ENCODE measurements around the gene KCNE4. TPM values are rescaled to one million over a fixed set of nuclear protein-coding genes. Genes with fewer than 3 reads are reported as not detected.

The KCNE4 gene
- polyA plus RNA-seq, 10 donors: 3.2 to 7.1 (median 5.2) TPM

Other genes with a start within 250 kb of the KCNE4 start
- gene ACSL3, start 191.2 kb upstream of the KCNE4 start, polyA plus RNA-seq (ENCODE audit: insufficient read length in 10 of 10): 10 to 100 TPM; 34.3 to 50.1 (median 44.9) TPM